Small intestine (tissue), 7 donors: ENCODE results near the gene CAMK2G. TPM values are rescaled to one million over a fixed set of nuclear protein-coding genes. Genes with fewer than 3 reads are reported as not detected.
A peak's percentile ranks its signal among the peaks of the same experiment; 100 is the strongest.

Experiments used
- DNase-seq, 2 donors: peaks; one replicate each; pipeline versions ENCODE4 v3.0.0 to v3.0.0-alpha.2; 2013
- FAIRE-seq: peaks from 2 replicates; lab custom pipeline; 2012; peaks lifted over from hg19 to GRCh38; lab: Jason Lieb, UNC
- H3K27ac ChIP-seq, 3 donors: one replicate each; pipeline ENCODE4 v1.5.1; 2013; ENCODE audit warnings: low read length in 2 of 3, mild to moderate bottlenecking in 2 of 3, control low read depth in 1 of 3, inconsistent platforms in 1 of 3, low read depth in 1 of 3, moderate library complexity in 1 of 3
- H3K27me3 ChIP-seq, 3 donors: one replicate each; pipeline ENCODE4 v1.6.1; 2013; ENCODE audit warnings: low read length in 3 of 3, inconsistent platforms in 1 of 3; ENCODE audit not compliant: control insufficient read depth in 3 of 3, insufficient read depth in 3 of 3
- H3K36me3 ChIP-seq, 3 donors: one replicate each; pipeline ENCODE4 v1.6.1; 2013; ENCODE audit warnings: low read length in 3 of 3, inconsistent platforms in 1 of 3, low read depth in 1 of 3, mild to moderate bottlenecking in 1 of 3, moderate library complexity in 1 of 3; ENCODE audit not compliant: control insufficient read depth in 3 of 3, insufficient read depth in 2 of 3
- H3K4me1 ChIP-seq, 3 donors: one replicate each; pipeline ENCODE4 v1.6.1; 2013; ENCODE audit warnings: low read length in 2 of 3, inconsistent platforms in 1 of 3, low read depth in 1 of 3, mild to moderate bottlenecking in 1 of 3, moderate library complexity in 1 of 3; ENCODE audit not compliant: control insufficient read depth in 3 of 3, insufficient read depth in 2 of 3
- H3K4me3 ChIP-seq, 3 donors: one replicate each; pipeline ENCODE4 v1.5.1; 2013; ENCODE audit warnings: low read length in 3 of 3, control low read depth in 1 of 3, inconsistent platforms in 1 of 3, low read depth in 1 of 3, mild to moderate bottlenecking in 1 of 3, moderate library complexity in 1 of 3
- H3K9me3 ChIP-seq, 2 donors: one replicate each; pipeline ENCODE4 v1.6.1; 2013; ENCODE audit warnings: low read depth in 1 of 2, low read length in 1 of 2; ENCODE audit not compliant: control insufficient read depth in 2 of 2, insufficient read depth in 1 of 2
- WGBS, 3 donors: extraction: QIAGEN DNeasy Blood & Tissue Kit; methylation state at CpG; one replicate each; pipeline ENCODE4 v1.1.7; 2013; 5-methylcytosine and 5-hydroxymethylcytosine counted together
- polyA plus RNA-seq, 4 donors: library from polyadenylated mRNA; stranded (reverse) in 3 of 4; unstranded in 1 of 4; fragments of 200-250 nt in 3 of 4; fragments of 120-200 nt in 1 of 4; gene quantifications; one replicate each; pipeline versions ENCODE4 v1.2.1 to v1.2.3, GENCODE V29; 2013
- donor health status: healthy with polysubstance abuse.
- donor health status: control.
- donor health status: control.
- donor health status: Bipolar disorder and iron deficiency.
- donor health status: healthy.

CAMK2G gene
- polyA plus RNA-seq, 4 donors, result 33.1 to 74.9 (median 46.8) TPM

- no peaks in the 10 kb centered on the region for H3K27me3 ChIP-seq
- no peak overlapping the region for H3K27ac ChIP-seq
- no peaks in the 10 kb centered on the region for H3K4me1 ChIP-seq
- H3K4me3 ChIP-seq, result no peak overlapping the region
- DNase-seq (no peak), FAIRE-seq (no peak)
- peaks cover 11 to 62% (median 28%) of the 10 kb centered on the region in 3 donors for H3K36me3 ChIP-seq
- no peaks in the 10 kb centered on the region for H3K9me3 ChIP-seq
- WGBS, 3 donors, result 91 to 93% (median 92%) methylated on average over 18 to 19 of the region's 19 CpGs
These were observed 46.8 kb downstream of the CAMK2G start for GRCh38 chr10:73827346-73828089.

GRCh38 chr10:73824146-73824725 is 50.1 kb downstream of the CAMK2G start:
- H3K36me3 ChIP-seq, result peaks cover 8 to 80% (median 28%) of the 10 kb centered on the region in 3 donors
- 92 to 95% (median 94%) methylated on average over 12 to 14 of the region's 14 CpGs for WGBS, 3 donors
- FAIRE-seq, result no peak

GRCh38 chr10:73823391-73823790 is 51.0 kb downstream of the CAMK2G start:
- no peak for FAIRE-seq
- peaks cover 8 to 86% (median 26%) of the 10 kb centered on the region in 3 donors for H3K36me3 ChIP-seq

More at GRCh38 chr10:73824146-73824725, 50.1 kb downstream of the CAMK2G start:
- Histone ChIP-seq H3K27me3 (no peaks in the 10 kb centered on the region), H3K9me3 (no peaks in the 10 kb centered on the region), H3K4me1 (no peaks in the 10 kb centered on the region), H3K4me3 (no peak overlapping the region), H3K27ac (no peak overlapping the region)
- no peak for DNase-seq

GRCh38 chr10:73819513-73820093 is 54.8 kb downstream of the CAMK2G start:
- Histone ChIP-seq H3K4me1 (no peaks in the 10 kb centered on the region), H3K9me3 (no peaks in the 10 kb centered on the region), H3K27me3 (no peaks in the 10 kb centered on the region), H3K27ac (peak overlapping the region in 1 of 3 donors; percentile 13), H3K4me3 (no peak overlapping the region), H3K36me3 (peaks cover 10 to 79% (median 16%) of the 10 kb centered on the region in 3 donors)
- WGBS, 3 donors, result 11 to 58% (median 43%) methylated on average over 20 of the region's 20 CpGs
- DNase-seq (peak in 1 of 2 donors; percentile 72), FAIRE-seq (no peak)

More at GRCh38 chr10:73823391-73823790, 51.0 kb downstream of the CAMK2G start:
- 71 to 76% (median 74%) methylated on average over 7 of the region's 7 CpGs for WGBS, 3 donors
- DNase-seq, result no peak
- no peak overlapping the region for H3K4me3 ChIP-seq
- H3K4me1 ChIP-seq, result no peaks in the 10 kb centered on the region
- no peaks in the 10 kb centered on the region for H3K9me3 ChIP-seq
- H3K27ac ChIP-seq, result no peak overlapping the region
- no peaks in the 10 kb centered on the region for H3K27me3 ChIP-seq

- no peaks in the 10 kb centered on the region for H3K9me3 ChIP-seq
- no peak overlapping the region for H3K4me3 ChIP-seq
- peaks cover 8 to 78% (median 16%) of the 10 kb centered on the region in 3 donors for H3K36me3 ChIP-seq
- 63 to 65% (median 64%) methylated on average over 5 of the region's 5 CpGs for WGBS, 3 donors
- no peaks in the 10 kb centered on the region for H3K27me3 ChIP-seq
- FAIRE-seq (no peak), DNase-seq (no peak)
- no peak overlapping the region for H3K27ac ChIP-seq
- no peaks in the 10 kb centered on the region for H3K4me1 ChIP-seq
These were observed 55.3 kb downstream of the CAMK2G start for GRCh38 chr10:73819081-73819480.

GRCh38 chr10:73818402-73818801 is 56.0 kb downstream of the CAMK2G start:
- WGBS, 3 donors, result 79 to 90% (median 88%) methylated on average over 10 of the region's 10 CpGs
- Histone ChIP-seq H3K36me3 (peaks cover 6 to 78% (median 13%) of the 10 kb centered on the region in 3 donors), H3K4me3 (no peak overlapping the region), H3K9me3 (no peaks in the 10 kb centered on the region), H3K4me1 (no peaks in the 10 kb centered on the region), H3K27ac (no peak overlapping the region), H3K27me3 (no peaks in the 10 kb centered on the region)
- DNase-seq (no peak), FAIRE-seq (no peak)

- 93% methylated on average over 5 of the region's 5 CpGs for WGBS, 3 donors
- H3K27me3 ChIP-seq, result no peaks in the 10 kb centered on the region
- FAIRE-seq (no peak), DNase-seq (no peak)
- H3K4me1 ChIP-seq, result no peaks in the 10 kb centered on the region
- no peaks in the 10 kb centered on the region for H3K9me3 ChIP-seq
- no peak overlapping the region for H3K4me3 ChIP-seq
- no peak overlapping the region for H3K27ac ChIP-seq
- H3K36me3 ChIP-seq, result peaks cover 3 to 78% (median 13%) of the 10 kb centered on the region in 3 donors
These were observed 56.5 kb downstream of the CAMK2G start for GRCh38 chr10:73817826-73818225.

- Histone ChIP-seq H3K36me3 (peaks cover 4 to 75% (median 13%) of the 10 kb centered on the region in 3 donors), H3K9me3 (no peaks in the 10 kb centered on the region), H3K4me3 (no peak overlapping the region), H3K27ac (no peak overlapping the region), H3K4me1 (no peaks in the 10 kb centered on the region), H3K27me3 (no peaks in the 10 kb centered on the region)
- DNase-seq (no peak), FAIRE-seq (no peak)
- WGBS, 3 donors, result 88% methylated on average over 10 of the region's 10 CpGs
These were observed 57.2 kb downstream of the CAMK2G start for GRCh38 chr10:73816917-73817729.
